ENCODE measurements around the gene KIAA1328.

DNA sequence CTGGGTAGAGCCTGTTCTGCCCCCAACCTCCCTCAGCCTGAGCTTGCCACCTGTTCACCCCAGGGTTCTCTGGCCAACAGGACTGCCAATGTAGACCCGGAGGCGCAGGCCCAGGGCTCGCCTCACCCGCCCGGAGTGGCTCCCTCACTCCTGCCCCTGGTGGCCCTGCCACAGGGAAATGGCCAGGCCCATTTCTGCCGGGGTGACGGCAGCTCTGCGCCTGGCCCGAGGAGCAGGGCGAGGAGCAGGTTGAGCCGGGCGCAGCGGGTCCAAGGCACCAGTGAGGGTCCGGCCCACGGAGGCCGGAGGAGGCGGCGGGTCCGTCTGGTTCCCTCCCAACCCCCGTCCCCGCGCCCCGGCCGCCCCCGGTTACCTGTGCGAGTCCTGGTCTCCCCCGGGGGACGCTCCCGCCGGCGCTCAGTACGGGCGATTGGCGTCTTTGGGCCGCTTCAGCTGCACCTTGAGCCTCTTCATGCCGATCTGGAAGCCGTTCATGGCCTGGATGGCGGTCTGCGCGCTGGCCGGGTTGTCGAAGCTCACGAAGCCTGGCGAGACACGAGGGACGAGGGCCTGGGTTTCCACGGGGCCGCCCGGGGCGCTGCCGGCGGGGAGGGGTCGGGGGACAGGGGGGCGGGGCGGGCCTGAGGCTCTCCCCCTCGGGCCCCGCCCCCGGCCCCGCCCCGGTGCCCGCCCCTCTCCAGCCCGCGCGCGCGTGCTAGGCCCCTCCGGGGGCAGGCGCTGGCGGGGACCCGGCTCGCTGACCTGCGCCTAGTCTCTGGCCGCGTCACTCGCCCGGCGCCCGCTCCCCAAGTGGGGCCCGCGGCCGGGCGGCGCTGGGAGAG is 424.7 kb downstream of the KIAA1328 start:
- TF ChIP-seq POLR2A (IDR thresholded peaks at IDR 0.05) (no peak), POLR2AphosphoS5 (IDR thresholded peaks at IDR 0.05) (no peak)
